SU-DHL-6 (cell line): ENCODE data around the gene MAX.

ENCODE experiments used
- H2AFZ ChIP-seq: fragments of 200-600 bp; sonication (generic); 2 replicates; pipeline ENCODE4 v1.6.1; 2014; ENCODE audit warnings: low read depth, mild to moderate bottlenecking, moderate library complexity, mixed read lengths, antibody characterized with exemption, low read length; ENCODE audit not compliant: severe bottlenecking
- H3F3A ChIP-seq: fragments of 200-600 bp; shearing (Covaris generic); 2 replicates; pipeline ENCODE4 v1.6.0; 2016; ENCODE audit warnings: antibody characterized with exemption, mild to moderate bottlenecking; ENCODE audit not compliant: insufficient read depth
- H3K27ac ChIP-seq: fragments of 200-600 bp; sonication (generic); 2 replicates; pipeline ENCODE4 v1.5.1; 2016; ENCODE audit warnings: low read depth, mild to moderate bottlenecking, low read length, moderate library complexity, mixed read lengths
- H3K27me3 ChIP-seq: fragments of 200-600 bp; sonication (generic), shearing (Covaris generic); 2 replicates; pipeline ENCODE4 v1.6.0; 2014; ENCODE audit warnings: mild to moderate bottlenecking, low read length
- H3K36me3 ChIP-seq: fragments of 200-600 bp; sonication (generic); 2 replicates; pipeline ENCODE4 v1.6.1; 2014; ENCODE audit warnings: mild to moderate bottlenecking, low read length, mixed read lengths
- H3K4me2 ChIP-seq: fragments of 300-600, 200-600 bp; shearing (Covaris generic), sonication (generic); 2 replicates; pipeline ENCODE4 v1.6.0; 2014; ENCODE audit warnings: low read length, low read depth, mild to moderate bottlenecking; ENCODE audit not compliant: poor library complexity, severe bottlenecking
- H3K4me3 ChIP-seq: fragments of 200-600 bp; sonication (generic); 2 replicates; pipeline ENCODE4 v1.5.1; 2014; ENCODE audit warnings: antibody characterized with exemption, low read length, mild to moderate bottlenecking, mixed read lengths; ENCODE audit not compliant: insufficient read depth, poor library complexity, severe bottlenecking
- H3K79me2 ChIP-seq: fragments of 200-600 bp; sonication (generic); 2 replicates; pipeline ENCODE4 v1.6.1; 2014; ENCODE audit warnings: mild to moderate bottlenecking, low read length, moderate library complexity; ENCODE audit not compliant: insufficient read depth
- H3K9ac ChIP-seq: fragments of 200-600 bp; sonication (generic); 2 replicates; pipeline ENCODE4 v1.7.0; 2014; ENCODE audit warnings: mild to moderate bottlenecking, low read length
- H3K9me2 ChIP-seq: fragments of 200-600 bp; sonication (generic); replicated peaks from 2 replicates; pipeline ENCODE4 v1.6.1; 2014; ENCODE audit warnings: low read length; ENCODE audit not compliant: insufficient read depth
- H3K9me3 ChIP-seq: fragments of 200-600 bp; sonication (generic); 2 replicates; pipeline ENCODE4 v1.6.1; 2014; ENCODE audit warnings: low read length, mixed read lengths; ENCODE audit not compliant: insufficient read depth
- H4K20me1 ChIP-seq: fragments of 200-600 bp; sonication (generic); 2 replicates; pipeline ENCODE4 v1.6.1; 2014; ENCODE audit warnings: low read depth, mild to moderate bottlenecking, antibody characterized with exemption, low read length, moderate library complexity, mixed read lengths
- CTCF ChIP-seq: fragments of 200-600 bp; sonication (generic); IDR thresholded peaks from one replicate; pipeline ENCODE4 v1.5.1; 2017; ENCODE audit warnings: antibody characterized with exemption, mild to moderate bottlenecking, low read length, moderate library complexity; ENCODE audit not compliant: insufficient read depth, poor library complexity, severe bottlenecking
- EZH2phosphoT487 ChIP-seq: fragments of 200-600 bp; sonication (generic), shearing (Covaris generic); conservative IDR thresholded peaks from 2 replicates; pipeline ENCODE4 v1.6.1; 2018; ENCODE audit warnings: mild to moderate bottlenecking, antibody characterized with exemption, low read length, moderate library complexity, mixed read lengths

Gene MAX

GRCh38 chr14:65079201-65079600 lies 23.1 kb downstream of the MAX start:
- no peaks in the 10 kb centered on the region; the same call in 1 of the 2 replicates for H3K79me2 ChIP-seq
- H2AFZ ChIP-seq: no peak overlapping the region
- no peaks in the 10 kb centered on the region for H3K27me3 ChIP-seq
- TF ChIP-seq CTCF: no peak
- H4K20me1 ChIP-seq: no peaks in the 10 kb centered on the region
- no peaks in the 10 kb centered on the region for H3K9me3 ChIP-seq
- H3K9me2 ChIP-seq: no peaks in the 10 kb centered on the region
- no peak overlapping the region for H3K27ac ChIP-seq
- H3F3A ChIP-seq: no peaks in the 10 kb centered on the region
- H3K4me2 ChIP-seq: no peak overlapping the region
- no peak overlapping the region for H3K4me3 ChIP-seq
- no peak overlapping the region for H3K9ac ChIP-seq
- H3K36me3 ChIP-seq: peaks cover under 1% of the 10 kb centered on the region; the same call in 1 of the 2 replicates

- TF ChIP-seq CTCF (no peak), EZH2phosphoT487 (no peak)
- no peak overlapping the region for H3K4me2 ChIP-seq
- H3K9me3 ChIP-seq: no peaks in the 10 kb centered on the region
- no peaks in the 10 kb centered on the region; the same call in 1 of the 2 replicates for H3K79me2 ChIP-seq
- H4K20me1 ChIP-seq: no peaks in the 10 kb centered on the region
- H3K4me3 ChIP-seq: no peak overlapping the region
- H3K9me2 ChIP-seq: no peaks in the 10 kb centered on the region
- H2AFZ ChIP-seq: no peak overlapping the region
- H3K9ac ChIP-seq: no peak overlapping the region
- H3K36me3 ChIP-seq: no peaks in the 10 kb centered on the region
- H3K27me3 ChIP-seq: no peaks in the 10 kb centered on the region
- H3F3A ChIP-seq: no peaks in the 10 kb centered on the region
- H3K27ac ChIP-seq: no peak overlapping the region
Observed at GRCh38 chr14:65077318-65077717, 25.0 kb downstream of the MAX start.

GRCh38 chr14:65075628-65076325 lies 26.5 kb downstream of the MAX start:
- no peaks in the 10 kb centered on the region for H3K9me3 ChIP-seq
- TF ChIP-seq EZH2phosphoT487: no peak
- TF ChIP-seq CTCF: no peak
- no peaks in the 10 kb centered on the region for H3K27me3 ChIP-seq
- no peak overlapping the region for H3K9ac ChIP-seq
- no peak overlapping the region for H3K4me2 ChIP-seq
- no peaks in the 10 kb centered on the region for H3K36me3 ChIP-seq
- H4K20me1 ChIP-seq: no peaks in the 10 kb centered on the region
- no peak overlapping the region for H3K4me3 ChIP-seq
- no peak overlapping the region for H2AFZ ChIP-seq
- H3K9me2 ChIP-seq: no peaks in the 10 kb centered on the region
- H3K79me2 ChIP-seq: no peaks in the 10 kb centered on the region
- no peaks in the 10 kb centered on the region for H3F3A ChIP-seq
- H3K27ac ChIP-seq: no peak overlapping the region
